Stromal cell of bone marrow (primary cell): ENCODE results near the gene PPP2R3A.
"Not testable (repeated sequence)": the region's sequence is repeated elsewhere in the genome, so short reads cannot be mapped to it uniquely, and the experiment has no call there.

ENCODE experiments used
- DNase-seq: peaks from one replicate; pipeline ENCODE4 v3.0.0-alpha.2; 2012; ENCODE audit warnings: low read depth

PPP2R3A gene

DNA sequence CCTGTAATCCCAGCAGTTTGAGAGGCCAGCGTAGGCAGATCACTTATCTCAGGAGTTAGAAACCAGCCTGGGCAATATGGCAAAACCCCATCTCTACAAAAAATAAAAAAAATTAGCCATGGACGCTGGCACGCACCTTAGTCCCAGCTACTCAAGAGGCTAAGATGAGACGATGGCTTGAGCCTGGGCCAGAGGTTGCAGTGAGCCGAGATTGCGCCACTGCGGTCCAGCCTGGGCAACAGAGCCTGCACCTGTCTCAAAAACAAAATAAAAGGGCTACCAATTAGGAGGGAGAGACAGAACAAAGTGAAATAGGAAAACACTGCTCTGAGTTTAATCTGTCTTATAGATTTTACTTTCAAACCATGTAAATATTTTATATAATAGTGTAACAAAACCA is 196.8 kb downstream of the PPP2R3A start:
- no peak for DNase-seq

DNA sequence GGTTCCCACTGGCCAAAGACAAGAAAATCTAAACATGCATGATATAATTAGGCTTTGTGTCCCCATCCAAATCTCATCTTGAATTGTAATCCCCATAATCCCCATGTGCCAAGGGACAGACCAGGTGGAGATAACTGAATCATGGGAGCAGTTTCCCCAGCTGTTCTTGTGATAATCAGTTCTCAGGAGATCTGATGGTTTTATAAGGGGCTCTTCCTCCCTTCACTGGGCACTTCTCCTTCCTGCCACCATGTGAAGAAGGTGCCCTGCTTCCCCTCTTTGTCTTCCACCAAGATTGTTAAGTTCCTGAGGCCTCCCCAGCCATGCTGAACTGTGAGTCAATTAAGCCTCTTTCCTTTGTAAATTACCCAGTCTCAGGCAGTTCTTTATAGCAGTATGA is 198.1 kb downstream of the PPP2R3A start:
- DNase-seq, result not testable (repeated sequence)

DNA sequence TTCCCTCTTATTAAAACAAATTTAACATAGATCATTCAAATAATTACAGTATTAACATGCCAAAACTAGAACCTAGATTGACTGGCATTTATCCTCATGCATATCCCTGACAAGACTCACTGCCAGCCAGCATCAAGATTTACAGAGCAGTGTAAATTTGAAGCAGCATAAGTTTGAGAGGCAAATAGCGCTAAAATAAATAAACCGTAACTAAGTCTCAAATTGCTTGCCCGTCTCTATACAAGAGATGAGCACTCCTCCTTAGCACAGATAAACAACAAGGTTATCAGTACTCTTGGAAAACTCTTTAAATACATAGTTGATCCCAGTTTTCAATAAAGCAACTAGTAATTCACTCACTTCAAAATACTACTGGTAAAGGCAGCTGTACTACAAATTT is 201.0 kb downstream of the PPP2R3A start:
- DNase-seq, result no peak

- DNase-seq, result not testable (repeated sequence)
Observed at GRCh38 chr3:136168236-136168635, 202.7 kb downstream of the PPP2R3A start.

DNA sequence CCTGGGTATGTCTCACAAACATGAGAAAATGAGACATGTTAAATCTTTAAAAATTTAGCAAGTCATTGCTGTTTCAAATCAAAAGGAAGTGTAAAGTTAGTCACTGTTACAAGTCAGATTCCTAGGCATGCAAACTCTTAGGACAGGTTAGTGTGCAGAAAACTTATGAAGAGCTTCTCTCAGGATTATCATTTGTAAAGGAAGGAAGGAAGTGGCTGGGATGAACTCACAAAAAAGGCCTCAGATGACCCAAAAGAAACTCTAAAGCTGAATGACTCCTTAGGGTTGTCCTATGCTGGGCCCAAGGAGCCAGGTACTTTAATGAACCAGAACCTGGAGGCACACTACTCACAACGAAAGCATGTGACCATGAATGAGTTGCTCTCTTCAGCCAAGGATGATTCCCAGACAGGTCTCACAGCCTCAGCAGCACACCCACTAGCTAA is 205.6 kb downstream of the PPP2R3A start:
- DNase-seq, result no peak

DNA sequence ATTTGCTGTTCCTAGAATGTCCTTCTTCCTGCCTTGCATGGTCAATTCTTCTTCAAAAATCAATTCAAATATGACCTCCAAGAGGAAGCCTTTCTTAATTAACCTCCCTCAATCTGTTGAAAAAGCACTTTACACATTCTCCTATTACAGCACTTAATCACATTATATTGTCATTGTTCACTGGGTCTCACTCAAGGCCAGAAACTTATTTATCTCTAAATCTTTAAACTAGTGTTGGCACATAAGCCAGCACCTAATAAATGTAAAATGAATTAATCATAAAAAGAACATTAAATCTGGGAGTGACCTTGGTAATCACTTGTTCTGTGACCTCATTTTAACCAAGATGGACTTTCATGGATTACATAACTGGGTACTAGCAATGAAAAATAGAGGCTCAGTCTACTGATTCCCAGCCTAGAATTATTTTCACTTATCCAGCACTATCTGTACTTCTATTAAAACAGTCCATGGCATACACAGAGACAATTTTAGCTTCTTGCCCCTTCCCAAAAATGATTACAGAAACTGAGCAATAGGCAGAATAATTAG is 208.5 kb downstream of the PPP2R3A start:
- DNase-seq, result no peak

GRCh38 chr3:136177876-136178275 is 212.3 kb downstream of the PPP2R3A start:
- no peak for DNase-seq

DNA sequence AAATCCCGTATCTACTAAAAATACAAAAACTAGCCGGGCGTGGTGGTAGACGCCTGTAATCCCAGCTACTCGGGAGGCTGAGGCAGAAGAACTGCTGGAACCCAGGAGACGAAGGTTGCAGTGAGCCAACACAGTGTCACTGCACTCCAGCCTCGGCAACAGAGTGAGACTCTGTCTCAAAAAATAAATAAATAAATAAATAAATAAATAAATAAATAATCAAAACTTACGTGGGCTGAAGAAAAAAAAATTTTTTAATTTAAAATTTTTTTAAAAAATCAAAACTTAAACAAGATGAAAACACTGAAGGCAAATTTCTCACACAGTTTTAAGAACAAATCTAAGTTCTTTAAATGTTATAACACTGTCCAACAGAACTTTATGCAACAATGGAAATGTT is 216.2 kb downstream of the PPP2R3A start:
- DNase-seq, result no peak

GRCh38 chr3:136184703-136185102 is 219.2 kb downstream of the PPP2R3A start:
- DNase-seq, result peak; percentile 48

DNA sequence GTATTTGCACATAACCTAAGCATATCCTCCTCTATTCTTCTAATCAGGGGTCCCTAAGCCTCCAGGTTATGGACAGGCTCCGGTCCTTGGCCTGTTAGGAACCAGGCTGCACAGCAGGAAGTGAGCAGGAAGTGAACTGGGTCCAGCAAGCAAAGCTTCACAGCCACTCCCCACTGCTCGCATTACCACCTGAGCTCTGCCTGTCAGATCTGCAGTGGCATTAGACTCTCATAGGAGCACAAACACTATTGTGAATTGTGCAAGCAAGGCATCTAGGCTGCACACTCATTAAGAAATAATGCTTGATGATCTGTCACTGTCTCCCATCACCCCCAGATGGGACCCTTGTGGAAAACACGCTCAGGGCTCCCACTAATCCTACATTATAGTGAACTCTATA is 220.8 kb downstream of the PPP2R3A start:
- DNase-seq, result no peak

DNA sequence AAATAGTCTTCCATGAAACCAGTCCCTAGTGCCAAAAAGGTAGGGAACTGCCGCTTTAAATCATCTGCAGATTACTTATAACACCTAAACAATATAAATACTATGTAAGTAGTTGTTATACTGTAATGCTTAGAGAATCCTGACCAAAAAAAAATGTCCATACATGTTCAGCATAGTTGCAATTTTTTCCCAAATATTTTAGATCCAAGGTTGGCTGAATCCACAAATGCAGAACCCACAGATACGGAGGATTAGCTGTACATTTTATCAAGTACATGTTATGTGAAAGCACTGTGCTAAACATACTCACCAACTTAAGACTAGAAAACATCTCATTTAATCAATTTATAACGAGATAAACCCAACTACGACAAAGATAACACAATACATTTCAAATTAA is 221.3 kb downstream of the PPP2R3A start:
- DNase-seq, result no peak

DNA sequence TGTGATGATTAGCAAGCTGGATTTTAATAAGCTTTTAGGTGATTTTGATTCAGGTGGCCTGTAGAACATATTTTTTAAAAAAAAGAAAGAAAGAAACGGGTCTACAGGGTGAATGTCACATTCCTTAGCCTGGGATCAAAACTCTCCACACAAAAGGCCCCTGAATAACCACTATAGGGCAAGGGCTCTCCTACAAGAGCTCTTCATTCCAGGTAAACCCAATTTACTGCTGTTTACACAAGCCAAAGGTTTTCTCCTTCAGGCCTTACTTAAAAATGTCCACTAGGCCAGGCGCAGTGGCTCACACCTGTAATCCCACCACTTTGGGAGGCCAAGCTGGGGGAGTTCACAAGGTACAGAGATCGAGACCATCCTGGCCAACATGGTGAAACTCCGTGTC is 222.3 kb downstream of the PPP2R3A start:
- no peak for DNase-seq

DNA sequence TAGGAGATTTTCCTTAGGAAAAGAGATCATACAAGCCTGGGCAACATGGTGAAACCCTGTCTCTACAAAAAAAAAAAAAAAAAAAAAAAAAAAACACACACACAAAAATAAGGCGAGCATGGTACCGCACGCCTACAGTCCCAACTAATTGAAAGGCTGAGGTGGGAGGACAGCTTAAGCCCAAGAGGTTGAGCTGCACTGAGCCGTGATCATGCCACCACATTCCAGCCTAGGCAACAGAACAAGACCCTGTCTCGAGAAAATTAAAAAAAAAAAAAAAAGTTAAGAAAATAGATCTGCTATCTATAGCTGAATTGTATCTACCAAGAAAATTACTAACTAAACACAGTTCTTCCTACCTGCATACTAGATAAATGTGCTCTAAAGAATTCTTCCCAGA is 223.5 kb downstream of the PPP2R3A start:
- no peak for DNase-seq

DNA sequence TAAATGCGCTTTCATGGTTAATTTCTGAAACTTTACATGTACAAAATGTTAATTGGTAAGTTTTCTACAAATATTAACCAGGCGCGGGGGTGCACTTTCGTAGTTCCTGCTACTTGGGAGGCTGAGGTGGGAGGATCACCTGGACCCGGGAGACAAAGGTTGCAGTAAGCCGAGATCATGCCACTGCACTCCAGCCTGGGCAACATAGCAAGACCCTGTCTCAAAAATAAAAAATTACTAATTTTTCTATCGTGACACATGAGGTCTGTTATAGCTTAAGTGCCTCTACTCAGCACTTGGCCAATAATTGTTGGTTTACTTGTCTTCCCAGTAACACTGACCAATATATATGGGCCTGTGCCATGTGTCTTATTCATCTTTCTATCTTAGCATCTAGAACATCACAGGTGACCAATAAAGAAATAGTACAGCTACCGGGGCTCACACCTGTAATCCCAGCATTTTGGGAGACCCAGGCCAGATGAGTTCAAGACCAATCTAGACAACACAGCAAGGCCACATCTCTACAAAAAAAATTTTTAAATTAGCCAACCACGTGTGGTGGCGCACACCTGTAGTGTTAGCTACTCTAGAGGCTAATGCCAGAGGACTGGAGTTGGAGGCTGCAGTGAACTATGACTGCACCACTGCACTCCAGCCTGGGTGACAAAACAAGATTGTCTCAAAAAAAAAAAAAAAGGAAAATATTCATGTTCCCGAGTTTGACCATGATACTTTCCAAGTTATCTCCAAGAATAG is 224.5 kb downstream of the PPP2R3A start:
- DNase-seq, result no peak

DNA sequence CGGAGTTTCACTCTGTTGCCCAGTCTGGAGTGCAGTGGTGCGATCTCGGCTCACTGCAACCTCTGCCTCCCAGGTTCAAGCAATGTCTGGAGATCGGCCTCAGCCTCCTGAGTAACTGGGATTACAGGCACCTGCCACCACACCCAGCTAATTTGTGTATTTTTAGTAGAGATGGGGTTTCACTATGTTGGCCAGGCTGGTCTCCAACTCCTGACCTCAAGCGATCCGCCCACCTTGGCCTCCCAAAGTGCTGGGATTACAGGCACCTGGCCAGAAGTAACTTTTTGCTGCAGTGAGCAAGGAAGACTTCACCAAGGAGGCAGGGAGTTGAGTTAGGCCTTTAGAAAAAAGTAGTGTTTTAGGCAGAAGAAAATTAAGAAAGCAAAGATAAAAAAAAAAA is 226.7 kb downstream of the PPP2R3A start:
- DNase-seq, result not testable (repeated sequence)

GRCh38 chr3:136192831-136193230 is 227.3 kb downstream of the PPP2R3A start:
- no peak for DNase-seq

GRCh38 chr3:136193278-136194054 is 227.9 kb downstream of the PPP2R3A start:
- no peak for DNase-seq

GRCh38 chr3:136194409-136195257 is 229.1 kb downstream of the PPP2R3A start:
- DNase-seq, result no peak

GRCh38 chr3:136195258-136196063 is 229.9 kb downstream of the PPP2R3A start:
- peak; percentile 51 for DNase-seq

DNA sequence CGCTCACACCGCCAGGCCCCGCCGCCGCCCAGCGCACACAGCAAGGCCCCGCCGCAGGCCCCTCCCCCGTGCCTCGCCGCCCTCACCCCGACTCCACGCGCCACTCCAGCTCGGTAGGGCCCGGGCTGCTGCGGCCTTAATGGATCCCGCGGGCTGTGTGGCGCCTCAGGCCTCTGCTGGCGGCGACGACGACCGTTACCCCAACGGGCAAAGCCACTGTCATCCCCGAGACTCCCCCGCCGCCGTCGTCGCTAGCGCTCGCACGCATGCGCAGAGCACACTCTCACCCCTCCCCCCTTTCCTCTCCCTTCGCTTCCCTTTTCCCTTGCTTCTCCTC is 230.5 kb downstream of the PPP2R3A start, which contains the start of gene MSL2:
Gene MSL2, minus strand, starts transcription at position 272 of the 337 bp plus-strand sequence. CDS start 1,222 bp downstream, outside the sequence.
- DNase-seq, result no peak
